IPS DF 4.7 (cell line): ENCODE measurements around the gene SLC1A6.
"Not testable (repeated sequence)": the region's sequence is repeated elsewhere in the genome, so short reads cannot be mapped to it uniquely, and the experiment has no call there.

Source experiments
- DNase-seq: peaks from one replicate; pipeline ENCODE4 v3.0.0-alpha.2; 2013; ENCODE audit warnings: low spot score; ENCODE audit errors: extremely low read depth

Gene SLC1A6

GRCh38 chr19:14959263-14959662 is 20.4 kb downstream of the SLC1A6 start:
- no peak for DNase-seq

GRCh38 chr19:14957464-14957863 is 22.2 kb downstream of the SLC1A6 start:
- no peak for DNase-seq

DNA sequence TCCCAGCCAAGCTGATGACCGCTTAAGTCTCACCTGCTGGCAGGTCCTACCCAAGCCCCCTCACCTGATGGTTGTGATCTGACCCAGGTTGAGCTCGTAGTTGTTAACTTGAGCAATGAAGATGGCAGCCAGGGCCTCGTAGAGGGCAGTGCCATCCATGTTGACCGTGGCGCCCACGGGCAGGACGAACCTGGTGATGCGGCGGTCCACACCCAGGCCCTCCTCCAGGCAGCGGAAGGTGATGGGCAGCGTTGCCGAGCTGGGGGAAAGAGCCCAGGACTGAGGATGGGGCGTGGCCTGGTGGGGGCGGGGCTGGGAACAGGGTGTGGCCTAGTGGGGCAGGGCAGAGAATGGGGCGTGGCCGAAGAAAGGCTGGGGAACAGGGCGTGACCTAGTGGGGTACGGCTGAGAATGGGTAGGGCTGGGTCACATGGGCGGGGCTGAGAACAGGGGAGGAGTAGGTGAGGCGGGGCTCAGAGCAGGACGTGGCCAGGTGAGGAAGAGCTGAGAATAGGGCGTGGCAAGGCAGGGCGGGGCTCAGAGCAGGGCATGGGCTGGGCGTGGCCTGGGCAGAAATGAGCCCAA is 25.5 kb downstream of the SLC1A6 start:
- DNase-seq: peak; percentile 19

DNA sequence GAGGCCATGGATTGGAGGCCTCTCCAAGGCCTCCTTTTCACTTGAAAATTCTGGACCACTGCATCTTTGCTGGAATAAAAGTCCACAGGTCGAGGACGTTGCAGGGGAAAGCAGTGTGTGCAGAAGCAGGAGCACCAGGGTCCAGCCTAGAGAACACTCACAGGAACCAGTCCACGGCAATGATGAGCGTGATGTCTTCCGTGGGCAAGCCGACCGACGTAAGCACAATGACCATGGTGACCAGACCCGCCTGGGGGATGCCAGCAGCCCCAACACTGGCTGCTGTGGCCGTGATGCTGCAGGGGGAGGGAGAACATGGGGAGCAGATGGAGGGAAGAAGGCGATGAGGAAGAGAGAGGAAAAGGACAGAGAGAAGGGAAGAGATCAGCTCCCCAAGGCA is 26.9 kb downstream of the SLC1A6 start:
- no peak for DNase-seq

GRCh38 chr19:14950421-14950820 is 29.2 kb downstream of the SLC1A6 start:
- no peak for DNase-seq

GRCh38 chr19:14949876-14950275 is 29.8 kb downstream of the SLC1A6 start:
- no peak for DNase-seq

GRCh38 chr19:14949413-14949812 is 30.3 kb downstream of the SLC1A6 start:
- DNase-seq: not testable (repeated sequence)

DNA sequence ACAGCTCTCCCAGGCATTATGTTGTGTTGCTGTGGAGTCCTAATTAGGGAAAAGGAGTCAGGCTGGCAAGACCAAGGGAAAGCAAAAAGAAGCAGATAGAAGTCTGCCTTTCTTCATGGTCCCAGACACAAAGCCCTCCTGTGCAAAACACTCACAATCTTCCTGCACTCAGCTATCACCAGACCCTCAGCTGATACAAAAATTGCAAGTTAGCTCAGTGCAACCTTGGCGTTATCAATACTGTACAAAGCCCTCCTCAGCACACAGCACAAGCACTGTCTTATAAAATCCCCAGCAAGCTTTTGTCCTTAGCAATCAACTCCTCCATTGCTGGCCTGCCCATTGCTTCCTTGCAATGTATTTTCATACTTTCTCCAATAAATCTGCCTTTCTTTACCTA is 35.2 kb downstream of the SLC1A6 start:
- DNase-seq: no peak

DNA sequence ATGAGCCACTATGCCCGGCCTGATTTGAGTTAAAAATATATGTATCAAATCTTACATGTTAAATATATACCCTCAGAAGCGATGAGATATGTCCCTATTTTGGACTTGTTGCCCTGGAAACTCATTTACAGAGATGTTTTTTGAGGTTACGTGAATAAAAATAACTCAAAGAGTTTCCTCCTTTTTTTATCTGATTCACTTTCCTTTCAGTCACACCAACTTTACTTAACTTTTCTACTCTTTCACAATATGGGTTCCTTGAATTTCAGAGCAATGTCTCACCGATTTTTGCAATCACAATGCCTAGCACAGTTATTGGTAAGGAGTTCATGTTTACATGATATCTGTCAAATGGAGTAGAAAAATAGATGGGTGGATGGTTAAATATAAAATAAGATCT is 36.1 kb downstream of the SLC1A6 start:
- no peak for DNase-seq

DNA sequence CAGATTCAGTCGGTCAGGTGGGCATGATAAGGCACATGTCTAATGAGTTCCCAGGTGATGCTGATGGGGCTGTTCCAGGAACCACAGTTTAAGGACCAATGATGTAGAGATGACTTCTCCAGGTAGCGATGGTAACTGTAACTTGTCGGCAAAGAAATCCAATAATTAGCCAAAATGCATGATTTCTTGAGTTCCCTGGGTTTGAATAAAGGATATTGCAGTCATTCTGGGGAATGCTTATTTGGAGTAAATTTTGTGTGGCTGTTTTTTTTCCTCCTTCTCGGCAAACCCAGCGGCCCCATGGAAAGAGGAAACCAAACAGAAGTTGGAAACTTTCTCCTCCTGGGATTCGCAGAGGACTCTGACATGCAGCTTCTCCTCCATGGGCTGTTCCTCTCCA is 38.5 kb downstream of the SLC1A6 start, which contains the start of gene OR7C2:
Gene OR7C2, plus strand, starts transcription at position 301 of the 400 bp plus-strand sequence. Its CDS starts 0 bp downstream, at position 301.
- no peak for DNase-seq

GRCh38 chr19:14940266-14940665 is 39.4 kb downstream of the SLC1A6 start:
- DNase-seq: no peak

GRCh38 chr19:14933506-14933905 is 46.2 kb downstream of the SLC1A6 start:
- no peak for DNase-seq

DNA sequence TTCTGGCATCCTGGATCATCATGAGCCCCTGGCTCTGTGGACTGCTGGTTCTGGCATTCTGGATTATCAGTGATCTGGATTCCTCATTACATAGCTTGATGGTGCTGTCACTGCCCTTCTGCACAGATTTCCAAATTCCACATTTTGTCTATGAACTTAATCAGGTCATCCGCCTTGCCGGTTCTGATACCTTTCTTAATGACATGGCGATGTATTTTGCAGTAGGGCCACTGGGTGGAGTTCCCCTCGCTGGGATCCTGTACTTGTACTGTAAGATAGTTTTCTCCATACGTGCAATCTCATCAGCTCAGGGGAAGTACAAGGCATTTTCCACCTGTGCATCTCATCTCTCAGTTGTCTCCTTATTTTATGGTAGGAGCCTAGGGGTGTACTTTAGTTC is 62.8 kb downstream of the SLC1A6 start:
- peak; percentile 3 for DNase-seq

- no peak for DNase-seq
These were observed 64.5 kb downstream of the SLC1A6 start for GRCh38 chr19:14915116-14915515.

DNA sequence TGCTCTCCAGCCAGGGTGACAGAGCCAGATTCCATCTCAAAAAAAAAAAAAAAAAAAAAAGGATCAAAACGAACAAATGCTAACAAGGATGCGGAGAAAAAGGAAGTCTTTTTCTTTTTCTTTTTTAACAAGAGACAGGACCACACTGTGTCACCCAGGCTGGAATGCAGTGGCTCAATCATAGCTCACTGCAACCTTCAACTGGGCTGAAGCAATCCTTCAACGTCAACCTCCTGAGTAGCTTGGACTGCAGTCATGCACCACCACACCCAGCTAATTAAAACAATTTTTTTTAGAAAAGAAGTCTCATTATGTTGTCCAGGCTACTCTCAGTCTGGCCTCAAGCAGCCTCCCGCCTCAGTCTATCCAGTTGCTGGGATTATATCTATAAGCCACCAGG is 73.0 kb downstream of the SLC1A6 start:
- DNase-seq: no peak

- DNase-seq: no peak
These were observed 77.9 kb downstream of the SLC1A6 start for GRCh38 chr19:14901675-14902260.
